Tibial nerve (tissue), 4 donors: ENCODE data around the gene LGI1. TPM values are rescaled to one million over a fixed set of nuclear protein-coding genes. Genes with fewer than 3 reads are reported as not detected.

Experiments used
- DNase-seq, 2 donors: peaks; one replicate each; pipeline ENCODE4 v3.0.0-alpha.2; 2019; ENCODE audit warnings: low spot score in 2 of 2
- H3K27ac ChIP-seq, 4 donors: fragments of 200-600 bp; sonication (generic) in 3 of 4; one replicate each; pipeline ENCODE4 v1.5.1; 2017 to 2019; ENCODE audit warnings: mild to moderate bottlenecking in 1 of 4
- H3K27me3 ChIP-seq, 2 donors: fragments of 200-600 bp; sonication (generic) in 1 of 2; one replicate each; pipeline versions ENCODE4 v1.5.1 to v1.6.0; 2017 to 2019
- H3K36me3 ChIP-seq, 3 donors: fragments of 200-600 bp; sonication (generic); one replicate each; pipeline ENCODE4 v1.5.1; 2018 to 2019
- H3K4me1 ChIP-seq, 4 donors: fragments of 200-600 bp; sonication (generic) in 3 of 4; one replicate each; pipeline ENCODE4 v1.5.1; 2017 to 2019
- H3K4me3 ChIP-seq, 4 donors: fragments of 200-600 bp; sonication (generic) in 3 of 4; one replicate each; pipeline ENCODE4 v1.5.1; 2017 to 2019; ENCODE audit warnings: mild to moderate bottlenecking in 1 of 4, moderate library complexity in 1 of 4
- H3K9me3 ChIP-seq, 4 donors: fragments of 200-600 bp; sonication (generic) in 3 of 4; one replicate each; pipeline ENCODE4 v1.5.1; 2017 to 2019
- CTCF ChIP-seq, 5 experiments: fragments of 200-600 bp in 3 of 5; fragments of 450-650 bp in 2 of 5; sonication (generic) in 3 of 5; IDR thresholded peaks; one replicate each; pipeline ENCODE4 v1.5.1; 2016 to 2019; ENCODE audit warnings: antibody characterized with exemption in 5 of 5, mild to moderate bottlenecking in 3 of 5, moderate library complexity in 2 of 5
- EP300 ChIP-seq, 2 donors: sonication (generic); formaldehyde crosslinking; IDR thresholded peaks; one replicate each; pipeline ENCODE4 v1.6.1; 2017; ENCODE audit warnings: antibody characterized with exemption in 2 of 2, mild to moderate bottlenecking in 1 of 2
- POLR2A ChIP-seq, 2 donors: fragments of 450-650 bp; IDR thresholded peaks; one replicate each; pipeline ENCODE4 v1.6.1; 2017; ENCODE audit warnings: antibody characterized with exemption in 2 of 2, mild to moderate bottlenecking in 2 of 2, moderate library complexity in 2 of 2
- WGBS, 2 donors: methylation state at CpG; one replicate each; pipeline ENCODE4 v1.1.5; 2018; 5-methylcytosine and 5-hydroxymethylcytosine counted together
- total RNA-seq, 4 donors: library from RNA; depleted of rRNA; stranded (reverse); fragments of >200 nt; gene quantifications; one replicate each; pipeline ENCODE4 v1.1.0, GENCODE V29; 2016

LGI1 gene
- total RNA-seq, 4 donors from 2014 or later, result 8.4 to 21.0 (median 14.1) TPM

DNA sequence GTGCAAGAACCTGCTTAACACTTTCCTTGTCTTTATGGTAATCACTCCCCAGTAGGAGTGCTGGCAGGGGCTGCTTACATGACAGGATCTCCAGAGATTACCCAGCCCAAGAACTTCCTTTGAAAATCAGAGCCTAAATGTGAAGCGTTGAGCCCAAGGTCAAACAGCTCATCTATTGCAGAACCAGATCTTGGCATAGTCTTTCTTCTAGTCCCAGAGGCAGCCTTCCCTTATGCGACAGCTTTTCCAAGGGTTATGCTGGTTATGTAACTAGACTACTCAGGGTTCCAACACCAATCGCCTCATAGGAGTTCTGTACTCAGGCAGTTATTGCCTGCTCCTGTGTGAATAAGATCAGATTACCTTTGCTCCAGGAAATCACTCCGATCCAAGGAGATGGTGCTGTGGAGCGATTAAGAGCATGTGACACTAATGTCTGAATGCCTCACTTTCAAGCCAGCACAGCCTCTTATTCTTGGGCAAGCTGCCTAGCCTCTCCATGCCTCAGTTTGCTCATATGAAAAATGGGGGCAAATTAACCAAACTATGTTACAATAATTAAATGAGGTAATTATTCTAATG lies 8.4 kb upstream of the LGI1 start:
- peak in 1 of 2 donors; percentile 16 for DNase-seq
- Histone ChIP-seq H3K9me3 (no peaks in the 10 kb centered on the region), H3K36me3 (no peaks in the 10 kb centered on the region), H3K27me3 (no peaks in the 10 kb centered on the region), H3K4me3 (no peak overlapping the region), H3K4me1 (peaks cover 0 to 76% (median 18%) of the 10 kb centered on the region in 4 donors), H3K27ac (peak overlapping the region in 2 of 4 donors; percentile 10 to 11)
- WGBS, 2 donors, result 36 to 47% methylated on average over 4 to 5 of the region's 5 CpGs
- no peak for TF ChIP-seq EP300 (IDR thresholded peaks at IDR 0.05)
- no peak for TF ChIP-seq POLR2A (IDR thresholded peaks at IDR 0.05)
- no peak for TF ChIP-seq CTCF (IDR thresholded peaks at IDR 0.05)

- TF ChIP-seq CTCF (IDR thresholded peaks at IDR 0.05) (no peak), POLR2A (IDR thresholded peaks at IDR 0.05) (no peak), EP300 (IDR thresholded peaks at IDR 0.05) (no peak)
- DNase-seq, result no peak
- Histone ChIP-seq H3K36me3 (no peaks in the 10 kb centered on the region), H3K4me1 (peaks cover 0 to 69% (median 17%) of the 10 kb centered on the region in 4 donors), H3K27me3 (no peaks in the 10 kb centered on the region), H3K9me3 (no peaks in the 10 kb centered on the region), H3K27ac (no peak overlapping the region), H3K4me3 (no peak overlapping the region)
- WGBS, 2 donors, result 49 to 53% methylated on average over 7 of the region's 7 CpGs
These were observed 6.6 kb upstream of the LGI1 start for GRCh38 chr10:93751124-93751523.

GRCh38 chr10:93751832-93752231 lies 5.9 kb upstream of the LGI1 start:
- TF ChIP-seq EP300 (IDR thresholded peaks at IDR 0.05) (no peak), CTCF (IDR thresholded peaks at IDR 0.05) (no peak), POLR2A (IDR thresholded peaks at IDR 0.05) (no peak)
- Histone ChIP-seq H3K27ac (peak overlapping the region in 2 of 4 donors; percentile 58 to 79), H3K36me3 (no peaks in the 10 kb centered on the region), H3K9me3 (no peaks in the 10 kb centered on the region), H3K4me1 (peaks cover 0 to 70% (median 13%) of the 10 kb centered on the region in 4 donors), H3K27me3 (no peaks in the 10 kb centered on the region), H3K4me3 (peak overlapping the region in 2 of 4 donors; percentile 13 to 37)
- DNase-seq, result no peak
- 2 to 3% methylated on average over 5 of the region's 5 CpGs for WGBS, 2 donors

DNA sequence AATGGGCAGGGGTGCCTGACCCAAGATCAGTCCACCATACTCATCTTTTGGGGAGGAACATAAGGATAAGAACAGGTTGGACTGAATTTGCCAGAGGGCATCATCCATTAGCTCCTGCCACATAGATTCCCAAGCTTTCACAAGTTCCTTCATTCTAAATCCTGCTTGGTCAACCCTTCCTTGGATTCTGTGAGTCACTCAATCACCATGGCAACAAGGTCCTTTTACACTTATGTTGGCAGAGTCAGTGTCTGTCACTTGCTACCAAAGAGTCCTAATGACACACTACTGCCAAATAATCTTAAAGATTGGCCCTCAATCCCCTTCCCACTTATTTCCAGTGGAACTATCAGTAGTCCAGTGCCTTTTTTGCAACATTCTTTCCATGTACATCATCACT lies 5.0 kb upstream of the LGI1 start:
- Histone ChIP-seq H3K4me3 (no peak overlapping the region), H3K27me3 (no peaks in the 10 kb centered on the region), H3K36me3 (no peaks in the 10 kb centered on the region), H3K9me3 (no peaks in the 10 kb centered on the region), H3K4me1 (peaks cover 0 to 70% (median 9%) of the 10 kb centered on the region in 4 donors), H3K27ac (peak overlapping the region in 2 of 4 donors; percentile 79 to 82)
- no peak for DNase-seq
- no peak for TF ChIP-seq EP300 (IDR thresholded peaks at IDR 0.05)
- TF ChIP-seq CTCF (IDR thresholded peaks at IDR 0.05), result no peak
- TF ChIP-seq POLR2A (IDR thresholded peaks at IDR 0.05), result no peak

DNA sequence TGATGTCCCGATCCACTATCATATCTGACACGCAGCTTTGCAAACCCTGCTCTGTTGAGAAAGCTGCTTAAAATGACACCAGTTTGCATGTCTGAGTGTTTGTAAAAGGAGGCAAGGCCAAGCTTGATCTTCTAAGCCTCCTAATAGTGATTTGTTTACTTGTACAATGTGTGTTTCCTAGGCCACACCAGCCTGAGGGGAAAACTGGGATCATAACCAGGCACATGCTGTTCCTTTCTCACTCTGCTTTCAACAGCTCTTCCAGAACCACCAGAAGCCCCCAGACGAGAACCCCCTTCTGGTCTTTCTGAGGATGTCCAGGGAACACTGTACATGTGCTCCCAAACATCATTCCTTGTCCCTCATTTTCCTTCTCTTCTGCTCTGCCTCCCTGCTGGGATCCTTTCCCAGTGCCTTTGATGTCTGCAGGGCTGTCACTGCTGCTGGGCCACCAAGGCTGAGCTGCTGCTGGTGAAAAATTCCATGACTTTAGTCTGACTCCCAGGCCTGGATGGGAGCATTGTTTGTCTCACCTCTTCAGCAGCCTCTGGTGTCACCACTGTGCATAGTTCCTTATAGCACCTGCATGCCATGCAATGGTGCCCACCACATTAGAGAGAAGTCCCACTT lies 4.0 kb upstream of the LGI1 start:
- DNase-seq, result no peak
- Histone ChIP-seq H3K27ac (peak overlapping the region in 2 of 4 donors; percentile 79 to 82), H3K9me3 (no peaks in the 10 kb centered on the region), H3K4me3 (no peak overlapping the region), H3K4me1 (peaks cover 0 to 67% (median 7%) of the 10 kb centered on the region in 4 donors), H3K36me3 (no peaks in the 10 kb centered on the region), H3K27me3 (no peaks in the 10 kb centered on the region)
- WGBS, 2 donors, result 42 to 50% methylated on average over 3 of the region's 3 CpGs
- no peak for TF ChIP-seq POLR2A (IDR thresholded peaks at IDR 0.05)
- TF ChIP-seq CTCF (IDR thresholded peaks at IDR 0.05), result no peak
- TF ChIP-seq EP300 (IDR thresholded peaks at IDR 0.05), result no peak
